GM19452 (cell line): ENCODE measurements around the gene PLCB1.
"Not testable (repeated sequence)": the region's sequence is repeated elsewhere in the genome, so short reads cannot be mapped to it uniquely, and the experiment has no call there.

Experiments
- ATAC-seq: cut with Tn5 transposase; IDR thresholded peaks from one replicate; pipeline ENCODE4 v1.9.1; 2021; ENCODE audit not compliant: unreplicated experiment

PLCB1 gene

GRCh38 chr20:8635837-8636236, 503.8 kb downstream of the PLCB1 start:
- no peak for ATAC-seq

GRCh38 chr20:8639112-8639778, 507.2 kb downstream of the PLCB1 start:
- ATAC-seq = no peak

- ATAC-seq = no peak
These were observed 508.4 kb downstream of the PLCB1 start for GRCh38 chr20:8640461-8640860.

GRCh38 chr20:8642247-8642646, 510.2 kb downstream of the PLCB1 start:
- no peak for ATAC-seq

GRCh38 chr20:8644468-8644867, 512.4 kb downstream of the PLCB1 start:
- ATAC-seq = not testable (repeated sequence)

GRCh38 chr20:8645326-8645725, 513.3 kb downstream of the PLCB1 start:
- no peak for ATAC-seq

GRCh38 chr20:8646033-8646441, 514.0 kb downstream of the PLCB1 start:
- ATAC-seq = no peak

- no peak for ATAC-seq
These were observed 514.6 kb downstream of the PLCB1 start for GRCh38 chr20:8646716-8647115.

- ATAC-seq = no peak
These were observed 515.9 kb downstream of the PLCB1 start for GRCh38 chr20:8647961-8648441.

- no peak for ATAC-seq
These were observed 516.4 kb downstream of the PLCB1 start for GRCh38 chr20:8648466-8648865.

- no peak for ATAC-seq
These were observed 520.3 kb downstream of the PLCB1 start for GRCh38 chr20:8652396-8652795.

- no peak for ATAC-seq
These were observed 522.4 kb downstream of the PLCB1 start for GRCh38 chr20:8654486-8654885.

- no peak for ATAC-seq
These were observed 524.3 kb downstream of the PLCB1 start for GRCh38 chr20:8656335-8656734.

GRCh38 chr20:8657664-8658063, 525.6 kb downstream of the PLCB1 start:
- ATAC-seq = no peak

GRCh38 chr20:8658103-8658502, 526.0 kb downstream of the PLCB1 start:
- ATAC-seq = no peak

GRCh38 chr20:8661229-8661952, 529.3 kb downstream of the PLCB1 start:
- no peak for ATAC-seq

GRCh38 chr20:8662433-8662954, 530.4 kb downstream of the PLCB1 start:
- ATAC-seq = no peak

GRCh38 chr20:8663424-8663823, 531.4 kb downstream of the PLCB1 start:
- no peak for ATAC-seq

GRCh38 chr20:8664778-8665177, 532.7 kb downstream of the PLCB1 start:
- no peak for ATAC-seq

GRCh38 chr20:8667306-8667705, 535.2 kb downstream of the PLCB1 start:
- no peak for ATAC-seq

- no peak for ATAC-seq
These were observed 538.3 kb downstream of the PLCB1 start for GRCh38 chr20:8670207-8670892.

GRCh38 chr20:8670893-8671215, 538.8 kb downstream of the PLCB1 start:
- ATAC-seq = no peak
